Neural progenitor cell (in vitro differentiated cells): ENCODE measurements around the gene ZBED3. TPM values are rescaled to one million over a fixed set of nuclear protein-coding genes. Genes with fewer than 3 reads are reported as not detected.
"Not testable (repeated sequence)": the region's sequence is repeated elsewhere in the genome, so short reads cannot be mapped to it uniquely, and the experiment has no call there.

Experiments
- DNase-seq: peaks from one replicate; pipeline ENCODE4 v3.0.0-alpha.2; 2016; ENCODE audit warnings: low spot score
- H2AFZ ChIP-seq: fragments of 200-600 bp; sonication (generic); replicated peaks from 2 replicates; pipeline ENCODE4 v1.6.1; 2016; ENCODE audit warnings: antibody characterized with exemption
- H3F3A ChIP-seq: fragments of 200-600 bp; sonication (generic); 2 replicates; pipeline ENCODE4 v1.6.1; 2016; ENCODE audit warnings: antibody characterized with exemption, low read depth
- H3K27ac ChIP-seq: fragments of 200-600 bp; sonication (generic); 2 replicates; pipeline ENCODE4 v1.5.1; 2016; ENCODE audit warnings: mild to moderate bottlenecking
- H3K27me3 ChIP-seq: fragments of 200-600 bp; sonication (generic); 2 replicates; pipeline ENCODE4 v1.6.1; 2016; ENCODE audit warnings: mild to moderate bottlenecking, moderate library complexity
- H3K36me3 ChIP-seq: fragments of 200-600 bp; sonication (generic); 2 replicates; pipeline ENCODE4 v1.5.1; 2016
- H3K4me1 ChIP-seq: fragments of 200-600 bp; sonication (generic); 2 replicates; pipeline ENCODE4 v1.6.1; 2016; ENCODE audit warnings: mixed run types
- H3K4me2 ChIP-seq: fragments of 200-600 bp; sonication (generic); 2 replicates; pipeline ENCODE4 v1.6.1; 2016
- H3K4me3 ChIP-seq: fragments of 200-600 bp; sonication (generic); 2 replicates; pipeline ENCODE4 v1.5.1; 2016
- H3K79me2 ChIP-seq: fragments of 200-600 bp; sonication (generic); 2 replicates; pipeline ENCODE4 v1.6.1; 2016; ENCODE audit warnings: low read depth
- H3K9ac ChIP-seq: fragments of 200-600 bp; sonication (generic); 2 replicates; pipeline ENCODE4 v1.6.1; 2016
- H3K9me3 ChIP-seq: fragments of 200-600 bp; sonication (generic); 2 replicates; pipeline ENCODE4 v1.5.1; 2016; ENCODE audit warnings: low read depth
- H4K20me1 ChIP-seq: fragments of 200-600 bp; sonication (generic); 2 replicates; pipeline ENCODE4 v1.6.1; 2016; ENCODE audit warnings: low read depth
- H3K27ac Mint-ChIP-seq: 3 replicates; pipeline ENCODE4 v1.8.0; 2021; ENCODE audit warnings: mixed read lengths
- H3K27me3 Mint-ChIP-seq: 2 replicates; pipeline ENCODE4 v1.8.0; 2022; ENCODE audit warnings: low read depth, mild to moderate bottlenecking, inconsistent platforms, moderate library complexity, mixed read lengths; ENCODE audit not compliant: insufficient read depth
- H3K36me3 Mint-ChIP-seq: 3 replicates; pipeline ENCODE4 v1.8.0; 2021; ENCODE audit warnings: mixed read lengths
- H3K4me1 Mint-ChIP-seq: 3 replicates; pipeline ENCODE4 v1.8.0; 2021; ENCODE audit warnings: mixed read lengths
- H3K4me3 Mint-ChIP-seq: 3 replicates; pipeline ENCODE4 v1.8.0; 2021; ENCODE audit warnings: mild to moderate bottlenecking, moderate library complexity, mixed read lengths
- H3K9me3 Mint-ChIP-seq: 3 replicates; pipeline ENCODE4 v1.8.0; 2020; ENCODE audit warnings: mixed read lengths
- EZH2 ChIP-seq: fragments of 200-600 bp; sonication (generic); IDR thresholded peaks from 2 replicates; pipeline ENCODE4 v1.6.1; 2017; ENCODE audit warnings: antibody characterized with exemption, mild to moderate bottlenecking, moderate library complexity
- EZH2phosphoT487 ChIP-seq: fragments of 200-600 bp; sonication (generic); IDR thresholded peaks from 2 replicates; pipeline ENCODE4 v1.6.1; 2017; ENCODE audit warnings: antibody characterized with exemption
- total RNA-seq: library from RNA; depleted of rRNA; stranded (reverse); fragments of >200 nt; gene quantifications from 2 replicates; pipeline ENCODE4 v1.2.3, GENCODE V29; 2015; ENCODE audit warnings: low replicate concordance
- TF ChIP-seq, protein P1 (sequence below): fragments of 200-600 bp; sonication (generic); IDR thresholded peaks from 2 replicates; pipeline ENCODE4 v1.5.1; 2017; ENCODE audit warnings: antibody characterized with exemption, mild to moderate bottlenecking

ZBED3 gene
- total RNA-seq, 1 donor from 2014 or later = 0.36 TPM

DNA sequence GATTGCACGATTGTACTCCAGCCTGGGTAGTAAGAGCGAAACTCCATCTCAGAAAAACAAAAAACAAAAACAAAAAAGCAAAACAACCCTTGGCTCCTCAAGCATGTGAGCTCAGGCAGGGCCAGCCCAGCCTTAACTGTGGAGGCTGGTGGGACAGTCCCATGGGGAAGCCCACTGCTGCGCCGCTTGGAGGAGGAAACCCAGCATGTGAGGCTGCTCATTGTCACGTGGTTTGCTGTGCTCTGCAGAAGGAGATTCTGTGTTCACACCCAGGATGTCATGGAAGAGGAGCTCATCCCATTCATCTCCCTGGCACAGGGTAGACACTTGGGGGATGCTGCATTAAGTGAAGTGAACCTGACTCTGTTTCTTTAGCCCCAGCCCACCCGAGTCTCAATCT lies 4.0 kb downstream of the ZBED3 start:
- Mint-ChIP-seq H3K36me3 (peaks cover 18% of the 10 kb centered on the region), H3K27ac (no peak overlapping the region)

DNA sequence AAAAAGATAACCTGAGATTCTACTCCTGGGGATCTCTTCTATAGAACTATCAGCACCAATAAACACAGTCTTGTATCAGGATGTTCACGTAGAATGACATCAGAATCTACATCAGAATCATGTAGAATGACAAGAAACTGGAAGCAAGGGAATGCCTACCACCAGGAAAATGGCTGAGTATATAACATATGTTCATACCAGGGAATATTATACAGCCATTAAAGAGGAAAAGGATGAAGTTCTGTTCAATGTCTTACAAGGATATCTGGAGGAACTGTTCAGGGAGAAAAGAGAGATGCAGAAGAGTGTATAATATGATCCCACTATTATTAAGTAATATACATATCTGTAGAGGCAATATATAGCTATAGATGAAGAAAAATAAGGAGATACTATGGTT lies 4.8 kb downstream of the ZBED3 start:
- Mint-ChIP-seq H3K27ac (no peak overlapping the region), H3K4me1 (peaks cover 14% of the 10 kb centered on the region), H3K36me3 (peaks cover 17% of the 10 kb centered on the region), H3K4me3 (no peak overlapping the region), H3K27me3 (no peaks in the 10 kb centered on the region), H3K9me3 (peaks cover 7% of the 10 kb centered on the region)
- Histone ChIP-seq H3K27me3 (peaks cover 12% of the 10 kb centered on the region), H3K36me3 (no peaks in the 10 kb centered on the region), H3K4me2 (no peak overlapping the region), H3K79me2 (peaks cover under 1% of the 10 kb centered on the region), H3K4me1 (peaks cover 20% of the 10 kb centered on the region), H3K9me3 (no peaks in the 10 kb centered on the region), H3K27ac (no peak overlapping the region), H4K20me1 (no peaks in the 10 kb centered on the region), H3K4me3 (no peak overlapping the region), H2AFZ (no peak overlapping the region), H3F3A (peaks cover 17% of the 10 kb centered on the region), H3K9ac (no peak overlapping the region)
- TF ChIP-seq, protein P1, sequence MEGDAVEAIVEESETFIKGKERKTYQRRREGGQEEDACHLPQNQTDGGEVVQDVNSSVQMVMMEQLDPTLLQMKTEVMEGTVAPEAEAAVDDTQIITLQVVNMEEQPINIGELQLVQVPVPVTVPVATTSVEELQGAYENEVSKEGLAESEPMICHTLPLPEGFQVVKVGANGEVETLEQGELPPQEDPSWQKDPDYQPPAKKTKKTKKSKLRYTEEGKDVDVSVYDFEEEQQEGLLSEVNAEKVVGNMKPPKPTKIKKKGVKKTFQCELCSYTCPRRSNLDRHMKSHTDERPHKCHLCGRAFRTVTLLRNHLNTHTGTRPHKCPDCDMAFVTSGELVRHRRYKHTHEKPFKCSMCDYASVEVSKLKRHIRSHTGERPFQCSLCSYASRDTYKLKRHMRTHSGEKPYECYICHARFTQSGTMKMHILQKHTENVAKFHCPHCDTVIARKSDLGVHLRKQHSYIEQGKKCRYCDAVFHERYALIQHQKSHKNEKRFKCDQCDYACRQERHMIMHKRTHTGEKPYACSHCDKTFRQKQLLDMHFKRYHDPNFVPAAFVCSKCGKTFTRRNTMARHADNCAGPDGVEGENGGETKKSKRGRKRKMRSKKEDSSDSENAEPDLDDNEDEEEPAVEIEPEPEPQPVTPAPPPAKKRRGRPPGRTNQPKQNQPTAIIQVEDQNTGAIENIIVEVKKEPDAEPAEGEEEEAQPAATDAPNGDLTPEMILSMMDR = no peak
- no peak for TF ChIP-seq EZH2phosphoT487
- no peak for TF ChIP-seq EZH2
- DNase-seq = no peak

More for the DNA sequence above, 4.0 kb downstream of the ZBED3 start:
- Histone ChIP-seq H4K20me1 (no peaks in the 10 kb centered on the region), H3F3A (peaks cover 20% of the 10 kb centered on the region), H2AFZ (no peak overlapping the region), H3K4me3 (no peak overlapping the region), H3K36me3 (no peaks in the 10 kb centered on the region), H3K4me2 (no peak overlapping the region), H3K79me2 (peaks cover 6% of the 10 kb centered on the region), H3K27ac (no peak overlapping the region), H3K9me3 (no peaks in the 10 kb centered on the region), H3K4me1 (peaks cover 24% of the 10 kb centered on the region), H3K9ac (no peak overlapping the region), H3K27me3 (peaks cover 8% of the 10 kb centered on the region)
- no peak for DNase-seq
- TF ChIP-seq EZH2 = no peak
- TF ChIP-seq EZH2phosphoT487 = no peak
- TF ChIP-seq, protein P1 = no peak
- Mint-ChIP-seq H3K4me1 (peaks cover 20% of the 10 kb centered on the region), H3K27me3 (no peaks in the 10 kb centered on the region), H3K4me3 (no peak overlapping the region), H3K9me3 (peaks cover 7% of the 10 kb centered on the region)

GRCh38 chr5:77080905-77081304 lies 6.2 kb downstream of the ZBED3 start:
- Histone ChIP-seq H2AFZ (no peak overlapping the region), H3K4me1 (peaks cover 15% of the 10 kb centered on the region), H3K79me2 (no peaks in the 10 kb centered on the region), H3K27me3 (peaks cover 18% of the 10 kb centered on the region), H3F3A (peaks cover 3% of the 10 kb centered on the region), H3K4me2 (no peak overlapping the region), H3K4me3 (no peak overlapping the region), H3K9me3 (no peaks in the 10 kb centered on the region), H3K9ac (no peak overlapping the region), H3K27ac (no peak overlapping the region), H4K20me1 (no peaks in the 10 kb centered on the region), H3K36me3 (no peaks in the 10 kb centered on the region)
- TF ChIP-seq EZH2phosphoT487 = no peak
- TF ChIP-seq EZH2 = no peak
- TF ChIP-seq, protein P1 = no peak
- Mint-ChIP-seq H3K9me3 (peaks cover 7% of the 10 kb centered on the region), H3K4me3 (no peak overlapping the region), H3K4me1 (peaks cover 8% of the 10 kb centered on the region), H3K36me3 (peaks cover 20% of the 10 kb centered on the region), H3K27me3 (no peaks in the 10 kb centered on the region), H3K27ac (no peak overlapping the region)
- no peak for DNase-seq

DNA sequence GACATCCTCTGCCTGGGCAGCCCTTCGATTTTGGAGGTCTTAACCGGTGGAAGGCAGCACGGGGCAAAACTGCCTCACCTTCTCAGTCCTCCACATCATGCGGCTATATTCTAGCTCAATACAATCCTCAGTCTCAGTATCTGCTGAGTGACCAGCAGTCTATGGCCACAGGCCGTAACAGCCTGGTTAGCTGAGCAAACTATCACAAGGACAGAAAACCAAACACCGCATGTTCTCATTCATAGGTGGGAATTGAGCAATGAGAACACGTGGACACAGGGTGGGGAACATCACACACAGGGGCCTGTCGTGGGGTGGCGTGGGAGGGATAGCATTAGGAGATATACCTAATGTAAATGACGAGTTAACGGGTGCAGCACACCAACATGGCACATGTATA lies 6.6 kb downstream of the ZBED3 start:
- H3F3A ChIP-seq, H3K27ac Mint-ChIP-seq, H3K27ac ChIP-seq, H3K79me2 ChIP-seq, H2AFZ ChIP-seq, DNase-seq, H3K4me1 Mint-ChIP-seq, H3K36me3 ChIP-seq, H3K4me2 ChIP-seq, H3K9ac ChIP-seq, H3K9me3 ChIP-seq, H3K4me3 ChIP-seq, H4K20me1 ChIP-seq, H3K4me3 Mint-ChIP-seq, H3K9me3 Mint-ChIP-seq, H3K27me3 Mint-ChIP-seq: not testable (repeated sequence)
- Histone ChIP-seq H3K27me3 (peaks cover 18% of the 10 kb centered on the region), H3K4me1 (peaks cover 12% of the 10 kb centered on the region)
- H3K36me3 Mint-ChIP-seq = peaks cover 20% of the 10 kb centered on the region
